Glomerular endothelial cell (primary cell): ENCODE data around the gene MAP7D1. TPM values are rescaled to one million over a fixed set of nuclear protein-coding genes. Genes with fewer than 3 reads are reported as not detected.

Experiments
- DNase-seq: peaks from one replicate; pipeline ENCODE4 v3.0.0-alpha.2; 2011; ENCODE audit warnings: low read depth, low spot score; ENCODE audit errors: extremely low read depth
- total RNA-seq: library from RNA; depleted of rRNA; stranded (reverse); fragments of >200 nt; gene quantifications from 2 replicates; pipeline ENCODE4 v1.2.3, GENCODE V29; 2015

The MAP7D1 gene
- total RNA-seq, result 234 and 282 TPM in 2 replicates

GRCh38 chr1:36155408-36156328 lies at the start of gene MAP7D1:
MAP7D1 (plus strand) TSS chr1:36156160; CDS start chr1:36156418, 258 bp downstream.
- DNase-seq, result no peak

DNA sequence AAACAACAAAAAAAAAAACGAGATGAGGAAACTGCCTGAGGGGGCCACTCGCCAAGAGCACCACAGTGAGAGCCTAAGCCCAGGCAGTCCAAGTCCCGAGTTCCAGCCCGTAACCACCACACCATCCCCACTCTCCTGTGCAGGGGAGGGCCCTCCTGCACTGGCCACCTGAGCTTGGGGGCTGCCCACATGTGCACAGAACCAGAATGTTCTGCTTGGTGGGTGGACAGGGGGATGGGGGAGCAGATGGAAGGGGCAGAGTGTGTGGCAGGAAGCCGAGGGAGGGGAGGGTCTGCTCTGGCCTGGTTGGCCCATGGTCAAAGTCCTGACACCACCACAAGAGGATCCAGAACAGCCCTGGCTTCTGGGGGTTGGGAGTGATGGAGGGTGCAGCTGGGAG lies 49.7 kb upstream of the MAP7D1 start:
- no peak for DNase-seq

DNA sequence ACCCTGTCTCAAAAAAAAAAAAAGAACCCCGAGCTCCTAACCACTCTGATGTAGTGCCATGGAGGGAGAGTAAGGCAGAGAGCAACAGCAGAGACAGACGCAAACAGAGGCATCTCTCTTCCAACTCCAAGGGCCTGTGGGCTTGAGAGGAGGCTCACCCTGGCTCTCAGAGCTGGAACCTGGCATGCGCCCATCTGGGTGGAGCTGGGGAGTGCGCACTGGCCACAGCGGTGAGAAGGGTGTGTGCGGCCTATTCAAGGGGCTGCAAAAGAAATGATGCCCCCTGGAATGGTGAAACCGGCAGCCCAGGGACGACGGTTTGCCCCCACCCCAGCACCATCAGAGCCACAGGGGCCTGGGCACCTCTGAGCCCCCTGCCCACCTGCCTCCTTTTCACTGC lies 48.6 kb upstream of the MAP7D1 start:
- DNase-seq, result no peak

- no peak for DNase-seq
Measured at GRCh38 chr1:36108314-36108713, 47.6 kb upstream of the MAP7D1 start.

GRCh38 chr1:36109041-36109679 lies 46.8 kb upstream of the MAP7D1 start:
- no peak for DNase-seq

DNA sequence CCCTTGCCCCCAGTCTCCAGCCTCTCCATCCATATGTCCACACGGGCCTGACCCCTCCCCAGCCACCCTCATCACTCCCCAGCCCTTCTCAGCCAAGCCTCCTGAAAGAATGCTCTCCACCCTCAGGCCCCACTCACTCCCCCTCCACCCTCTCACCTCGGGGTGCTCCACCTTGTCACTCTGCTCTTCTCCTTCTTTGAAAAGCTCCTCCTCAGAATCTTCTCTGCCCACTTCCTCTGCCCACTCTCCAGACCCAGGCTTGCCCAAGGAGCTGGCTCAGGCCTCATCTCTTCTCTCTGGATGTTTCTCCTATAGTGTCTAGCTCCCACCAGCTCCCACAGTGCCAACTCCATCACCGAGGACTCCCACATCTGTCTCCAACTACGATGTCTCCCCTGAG lies 44.8 kb upstream of the MAP7D1 start:
- DNase-seq, result no peak

GRCh38 chr1:36112823-36113222 lies 43.1 kb upstream of the MAP7D1 start:
- no peak for DNase-seq

DNA sequence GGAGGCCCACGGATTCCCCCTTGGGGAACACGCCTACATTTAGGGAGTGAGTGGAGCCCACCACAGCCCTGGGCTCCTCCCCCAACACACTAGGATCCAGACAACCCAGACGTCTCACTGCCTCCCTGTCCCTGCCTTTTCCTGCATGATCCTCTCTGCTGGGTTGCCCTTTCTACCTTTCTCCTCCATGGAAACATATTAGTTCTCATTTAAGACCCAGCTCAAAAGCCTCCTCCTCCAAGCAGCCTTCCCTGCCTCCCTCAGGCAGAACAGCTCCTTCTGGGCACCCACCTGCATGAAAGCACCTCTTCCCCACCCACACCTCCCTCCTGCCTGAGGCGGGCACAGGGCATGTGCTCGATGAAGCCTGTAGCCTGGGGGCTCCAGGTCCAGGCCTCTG lies 41.6 kb upstream of the MAP7D1 start:
- no peak for DNase-seq

- no peak for DNase-seq
Measured at GRCh38 chr1:36115200-36115669, 40.7 kb upstream of the MAP7D1 start.

DNA sequence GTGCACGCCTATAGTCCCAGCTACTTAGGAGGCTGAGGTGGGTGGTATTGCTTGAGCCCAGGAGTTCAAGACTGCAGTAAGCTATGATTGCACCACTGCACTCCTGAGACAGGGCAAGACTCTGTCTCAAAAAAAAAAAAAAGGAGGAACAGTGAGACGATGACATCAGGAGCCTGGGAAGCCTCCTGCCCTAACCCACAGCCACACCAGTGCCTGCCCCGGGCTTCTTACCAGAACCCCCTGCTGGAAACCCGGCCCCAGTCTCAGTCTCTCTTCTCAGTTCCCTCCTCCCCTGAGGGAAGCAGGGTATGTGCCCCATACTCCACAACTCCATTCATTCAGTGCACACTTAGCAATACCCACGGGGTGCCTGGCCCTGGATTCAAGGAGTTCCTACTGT lies 40.0 kb upstream of the MAP7D1 start:
- no peak for DNase-seq

DNA sequence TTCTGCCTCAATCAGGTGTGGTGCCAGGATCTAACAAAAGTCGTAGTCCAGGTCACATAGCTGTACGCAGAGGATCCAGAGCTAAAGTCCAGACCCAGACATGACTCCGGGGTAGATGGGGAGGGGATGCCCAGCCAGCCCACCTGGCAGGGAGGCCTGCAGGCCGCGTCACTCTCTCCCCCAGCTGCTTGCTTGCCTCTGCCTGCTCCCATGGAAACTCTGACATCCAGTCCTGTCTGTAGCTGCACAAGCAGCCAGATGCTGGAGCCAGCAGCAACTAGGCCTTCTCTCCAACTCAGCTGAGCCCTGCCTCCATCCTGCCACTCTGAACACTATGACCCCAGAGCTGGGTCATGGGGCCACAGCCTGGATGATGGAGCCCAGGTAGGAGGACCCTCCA lies 39.1 kb upstream of the MAP7D1 start:
- DNase-seq, result no peak

- no peak for DNase-seq
Measured at GRCh38 chr1:36118447-36119204, 37.3 kb upstream of the MAP7D1 start.

GRCh38 chr1:36119456-36119855 lies 36.5 kb upstream of the MAP7D1 start:
- DNase-seq, result no peak

- DNase-seq, result no peak
Measured at GRCh38 chr1:36122062-36123030, 33.6 kb upstream of the MAP7D1 start.

GRCh38 chr1:36123356-36123755 lies 32.6 kb upstream of the MAP7D1 start:
- no peak for DNase-seq

DNA sequence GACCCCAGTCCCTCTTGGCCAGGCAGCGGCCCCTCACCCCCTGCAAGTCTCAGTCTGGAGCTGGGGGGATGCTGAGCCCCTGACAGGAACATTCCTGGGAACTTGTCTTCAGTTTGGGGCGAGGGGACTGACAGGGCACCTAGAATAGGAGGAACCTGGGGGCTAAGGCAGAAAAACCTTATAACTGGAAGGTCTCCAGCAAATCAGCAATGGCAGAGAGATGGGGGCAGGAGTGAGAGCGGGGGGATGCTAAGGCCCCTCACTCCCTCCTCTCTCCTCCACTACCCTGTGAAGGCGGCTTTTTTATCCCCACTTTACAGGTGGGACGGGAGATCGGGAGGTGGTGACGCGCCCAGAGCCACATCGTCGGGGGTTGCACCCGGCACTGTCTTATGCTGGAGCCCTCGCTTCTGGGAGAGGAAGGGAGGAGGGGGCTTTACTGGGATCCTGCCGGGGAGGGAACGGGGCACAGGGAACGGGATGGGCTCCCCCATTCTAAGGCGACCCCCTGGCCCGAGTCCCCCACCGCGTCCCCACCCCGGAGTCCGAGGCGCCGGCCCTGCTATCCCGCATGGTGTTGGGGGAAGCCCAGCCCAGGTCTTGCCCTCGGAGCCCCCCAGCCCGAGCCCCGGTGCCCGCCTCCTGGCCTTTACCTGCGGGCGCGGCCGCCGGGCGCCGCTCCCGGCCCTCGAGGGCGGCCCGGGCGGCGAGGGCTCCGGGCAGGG lies 31.4 kb upstream of the MAP7D1 start:
- no peak for DNase-seq

DNA sequence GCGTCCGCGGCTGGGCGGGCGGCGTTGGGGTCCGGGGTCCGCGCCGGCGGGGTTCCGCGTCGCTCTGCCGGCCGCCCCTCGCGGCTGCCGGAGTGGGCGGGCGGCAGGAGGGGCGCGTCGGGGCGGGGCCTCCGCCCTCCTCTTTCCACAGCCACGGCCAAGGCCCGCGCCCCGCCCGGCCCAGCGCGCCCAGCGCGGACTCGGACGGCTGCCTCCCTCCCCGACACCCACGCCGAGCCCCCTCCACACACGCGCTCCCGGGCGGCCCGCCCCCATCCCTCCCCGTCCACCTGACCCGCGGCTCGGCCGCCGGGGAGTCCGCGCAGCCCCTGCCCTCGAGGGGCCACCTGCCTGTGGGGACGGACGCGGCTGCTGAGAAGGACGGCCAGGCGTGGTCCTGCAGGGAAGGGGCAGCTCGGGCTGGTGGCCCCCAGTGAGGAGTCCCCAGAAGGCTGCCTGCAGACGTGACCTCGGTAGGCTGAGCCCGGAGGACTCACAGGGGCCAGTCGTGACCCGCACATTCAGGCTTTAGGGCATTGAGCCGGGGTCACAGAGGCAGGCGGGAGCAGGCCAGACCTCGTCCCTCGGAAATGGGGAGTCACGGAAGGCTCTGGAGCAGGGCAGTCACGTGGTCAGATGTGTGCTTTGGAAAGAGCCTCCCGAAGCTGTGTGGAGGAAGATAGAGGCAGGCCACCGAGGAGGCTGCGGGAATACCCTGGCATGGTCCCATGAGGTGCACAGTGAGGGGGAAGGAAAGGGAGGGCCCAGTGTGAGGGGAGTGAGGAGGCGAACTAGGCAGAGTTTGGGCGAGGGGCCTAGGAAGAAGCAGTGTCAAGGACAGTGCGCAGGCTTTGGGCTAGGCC lies 30.6 kb upstream of the MAP7D1 start, which contains the start of gene COL8A2:
TSS of gene COL8A2 (minus strand) at position 94 of the 863 bp plus-strand sequence. CDS start 24,980 bp downstream, outside the sequence.
- DNase-seq, result no peak

DNA sequence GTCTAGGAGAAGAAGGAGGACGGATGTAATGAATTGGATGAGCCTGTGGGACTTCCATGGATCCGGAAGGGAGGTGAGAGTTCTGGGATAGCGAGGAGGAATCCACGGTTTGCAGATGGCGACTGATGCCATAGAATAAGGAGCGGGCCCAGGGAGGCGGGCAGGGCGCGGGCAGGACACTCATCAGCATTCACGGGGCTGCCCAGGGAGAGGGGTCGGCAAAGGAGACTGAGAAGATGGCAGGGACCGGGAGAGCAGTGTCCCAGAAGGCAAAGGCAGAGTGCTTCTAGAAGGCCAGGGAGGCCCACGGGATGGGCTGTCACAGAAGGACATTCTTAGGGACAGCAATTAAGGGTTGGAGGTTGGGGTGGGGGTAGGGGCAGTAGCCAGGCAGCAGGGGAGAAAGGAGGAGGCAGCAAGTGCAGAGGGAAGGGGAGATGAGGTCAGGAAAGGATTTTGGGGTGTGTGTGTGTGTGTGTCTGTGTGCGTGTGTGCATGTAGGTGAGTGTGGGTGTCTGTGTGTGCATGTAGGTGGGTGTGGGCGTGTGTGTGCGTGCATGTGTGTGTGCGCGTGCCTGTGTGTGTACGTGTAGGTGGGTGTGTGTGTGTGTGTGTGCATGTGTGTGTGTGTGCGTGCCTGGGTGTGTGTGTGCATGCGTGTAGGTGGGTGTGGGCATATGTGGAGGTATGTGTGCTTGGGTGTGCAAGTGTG lies 29.8 kb upstream of the MAP7D1 start:
- no peak for DNase-seq
